K562 (cell line): Measurements from ENCODE around the gene PRKCB. TPM values are rescaled to one million over a fixed set of nuclear protein-coding genes. Genes with fewer than 3 reads are reported as not detected.

Experiments
- BRD9 ChIP-seq: fragments of 450-650 bp; IDR thresholded peaks from 2 replicates; pipeline ENCODE4 v1.6.1; 2018; ENCODE audit warnings: low read depth; ENCODE audit not compliant: partially characterized antibody
- CBFA2T3 ChIP-seq: fragments of 450-650 bp; IDR thresholded peaks from 2 replicates; pipeline ENCODE4 v1.6.1; 2017
- MEF2A ChIP-seq: IDR thresholded peaks from 2 replicates; pipeline ENCODE4 v1.6.1; 2011; ENCODE audit warnings: low read depth, mild to moderate bottlenecking, low read length, moderate library complexity; ENCODE audit not compliant: control insufficient read depth
- MYBL2 ChIP-seq, 2 experiments: fragments of 450-650 bp in 1 of 2; sonication (generic) in 1 of 2; formaldehyde crosslinking in 1 of 2; IDR thresholded peaks; 2 replicates each; pipeline versions ENCODE4 v1.6.1 to v1.8.1; 2017 to 2022; ENCODE audit warnings: borderline replicate concordance in 1 of 2, inconsistent platforms in 1 of 2, low read depth in 1 of 2, mild to moderate bottlenecking in 1 of 2, missing genetic modification reagents in 1 of 2, moderate library complexity in 1 of 2
- MYNN ChIP-seq, 2 experiments: sonication (generic); formaldehyde crosslinking in 1 of 2; IDR thresholded peaks; 2 replicates each; pipeline versions ENCODE4 v1.5.0 to v1.6.1; 2016 to 2020; ENCODE audit warnings: antibody characterized with exemption in 1 of 2, missing genetic modification reagents in 1 of 2
- NR3C1 ChIP-seq: sonication (generic); formaldehyde crosslinking; IDR thresholded peaks from 2 replicates; pipeline ENCODE4 v1.8.1; 2022; ENCODE audit warnings: missing genetic modification reagents
- POLR2AphosphoS5 ChIP-seq: IDR thresholded peaks from 2 replicates; pipeline ENCODE4 v1.6.1; 2011; ENCODE audit warnings: mild to moderate bottlenecking, low read depth, low read length, moderate library complexity; ENCODE audit not compliant: control insufficient read depth, insufficient read depth
- PREB ChIP-seq: sonication (generic); formaldehyde crosslinking; IDR thresholded peaks from 2 replicates; pipeline ENCODE4 v1.8.1; 2023; ENCODE audit warnings: mild to moderate bottlenecking, missing genetic modification reagents
- RFX1 ChIP-seq: fragments of 450-650 bp; IDR thresholded peaks from 2 replicates; pipeline ENCODE4 v1.6.1; 2016; ENCODE audit warnings: mild to moderate bottlenecking, moderate library complexity
- SMAD3 ChIP-seq: fragments of 450-650 bp; formaldehyde crosslinking; conservative IDR thresholded peaks from 2 replicates; pipeline ENCODE4 v1.4.0; 2020; ENCODE audit warnings: mild to moderate bottlenecking
- STAT5A ChIP-seq: IDR thresholded peaks from 2 replicates; pipeline ENCODE4 v1.6.1; 2012; ENCODE audit warnings: low read length, inconsistent platforms, borderline replicate concordance
- ZNF121 ChIP-seq: sonication (generic); formaldehyde crosslinking; conservative IDR thresholded peaks from 2 replicates; pipeline ENCODE4 v1.8.0; 2022; ENCODE audit warnings: missing genetic modification reagents
- ZNF140 ChIP-seq: fragments of 250-450 bp; sonication (Bioruptor Pico); IDR thresholded peaks from 2 replicates; pipeline ENCODE4 v1.8.0; 2021; ENCODE audit warnings: moderate library complexity, mild to moderate bottlenecking, inconsistent platforms
- ZNF197 ChIP-seq: fragments of 200-800 bp; sonication (Bioruptor generic); IDR thresholded peaks from 2 replicates; pipeline ENCODE4 v1.6.1; 2016; ENCODE audit warnings: low read depth, missing genetic modification characterization, missing compliant biosample characterization
- ZNF561 ChIP-seq: fragments of 450-650 bp; formaldehyde crosslinking; conservative IDR thresholded peaks from 2 replicates; pipeline ENCODE4 v1.4.0; 2020; ENCODE audit warnings: mild to moderate bottlenecking, moderate library complexity
- ZNF639 ChIP-seq, 2 experiments: fragments of 200-800 bp in 1 of 2; sonication (Bioruptor generic) in 1 of 2; sonication (generic) in 1 of 2; formaldehyde crosslinking in 1 of 2; IDR thresholded peaks in 1 of 2; conservative IDR thresholded peaks in 1 of 2; 2 replicates each; pipeline versions ENCODE4 v1.5.0 to v1.6.1; 2016 to 2020; ENCODE audit warnings: missing compliant biosample characterization in 1 of 2, missing genetic modification characterization in 1 of 2, missing genetic modification reagents in 1 of 2
- ZNF699 ChIP-seq: fragments of 250-450 bp; sonication (Bioruptor Pico); IDR thresholded peaks from 2 replicates; pipeline ENCODE4 v1.8.0; 2021; ENCODE audit warnings: mild to moderate bottlenecking, moderate library complexity; ENCODE audit not compliant: insufficient replicate concordance
- ZNF76 ChIP-seq: fragments of 250-450 bp; sonication (Bioruptor Pico); IDR thresholded peaks from 2 replicates; pipeline ENCODE4 v1.4.0; 2020; ENCODE audit warnings: mild to moderate bottlenecking, moderate library complexity, borderline replicate concordance
- ZSCAN29 ChIP-seq: fragments of 450-650 bp; IDR thresholded peaks from 2 replicates; pipeline ENCODE4 v1.6.1; 2017
- polyA plus RNA-seq, 8 experiments: library from polyadenylated mRNA; depleted of rRNA in 4 of 8; stranded (reverse) in 5 of 8; unstranded in 3 of 8; fragments of >200 nt; fragmentation: Nextera tagmentation in 2 of 8; fragmentation: Illumina TruSeq in 1 of 8; extraction: Ambion mirVana in 2 of 8; extraction: Trizol in 1 of 8; gene quantifications; 2 replicates each; pipeline versions ENCODE4 v1.2.1 to v1.2.3, GENCODE V29; 2011 to 2014; ENCODE audit warnings: inconsistent platforms in 1 of 8, missing spikeins in 1 of 8
- total RNA-seq, 7 experiments: library from RNA; depleted of rRNA in 6 of 7; stranded (reverse); fragments of >200 nt in 6 of 7; fragmentation: Illumina TruSeq in 2 of 7; extraction: Trizol in 2 of 7; gene quantifications; 2 replicates each; pipeline versions ENCODE4 v1.2.1 to v1.2.3, GENCODE V29; 2011 to 2021; ENCODE audit warnings: low replicate concordance in 1 of 7
- TF ChIP-seq, protein P1 (sequence below): sonication (generic); formaldehyde crosslinking; IDR thresholded peaks from 2 replicates; pipeline ENCODE4 v1.8.1; 2023; ENCODE audit warnings: mild to moderate bottlenecking, missing genetic modification reagents, moderate library complexity
- TF ChIP-seq, protein P2 (sequence below): fragments of 450-650 bp; IDR thresholded peaks from 2 replicates; pipeline ENCODE4 v1.6.1; 2018; ENCODE audit warnings: mild to moderate bottlenecking, low read depth; ENCODE audit not compliant: partially characterized antibody

The PRKCB gene
- total and polyA plus RNA-seq, 9 of the 15 experiments (the other 6 are each of a cell fraction or from before 2014, with no cell fraction given), result 49.9 to 276 (median 148) TPM

- TF ChIP-seq SMAD3 (CRISPR knock-in tag) (peak; percentile 8; the same call in 1 of the 2 replicates), ZNF639 (CRISPR knock-in tag; conservative IDR thresholded peaks at IDR 0.05 in 1 of 2, IDR thresholded peaks at IDR 0.05 in 1 of 2) (0 out of 4 replicates have a peak, but pooled peaks of 1 of the 2 experiments have one; percentile 32), ZNF561 (CRISPR knock-in tag) (no peak), MYNN (IDR thresholded peaks at IDR 0.05) (0 out of 2 replicates have a peak, but pooled peaks have one; percentile 43), MYNN (CRISPR knock-in tag; IDR thresholded peaks at IDR 0.05) (no peak), STAT5A (peak; percentile 27; the same call in 1 of the 2 replicates), ZNF140 (no peak), ZNF121 (CRISPR knock-in tag) (no peak), CBFA2T3 (peak; percentile 68), MEF2A (no peak), NR3C1 (CRISPR knock-in tag) (no peak), RFX1 (peak; percentile 37; the same call in 1 of the 2 replicates), ZNF197 (CRISPR knock-in tag) (peak; percentile 79), POLR2AphosphoS5 (peak; percentile 67; the same call in 1 of the 2 replicates), ZNF699 (no peak), ZSCAN29 (no peak), BRD9 (peak; percentile 93), PREB (no peak), MYBL2 (IDR thresholded peaks at IDR 0.05; ENCODE audit: low read depth) (no peak), MYBL2 (CRISPR knock-in tag; IDR thresholded peaks at IDR 0.05; ENCODE audit: borderline replicate concordance) (no peak), ZNF76 (CRISPR knock-in tag) (peak; percentile 81; the same call in 1 of the 2 replicates)
- TF ChIP-seq, protein P1, sequence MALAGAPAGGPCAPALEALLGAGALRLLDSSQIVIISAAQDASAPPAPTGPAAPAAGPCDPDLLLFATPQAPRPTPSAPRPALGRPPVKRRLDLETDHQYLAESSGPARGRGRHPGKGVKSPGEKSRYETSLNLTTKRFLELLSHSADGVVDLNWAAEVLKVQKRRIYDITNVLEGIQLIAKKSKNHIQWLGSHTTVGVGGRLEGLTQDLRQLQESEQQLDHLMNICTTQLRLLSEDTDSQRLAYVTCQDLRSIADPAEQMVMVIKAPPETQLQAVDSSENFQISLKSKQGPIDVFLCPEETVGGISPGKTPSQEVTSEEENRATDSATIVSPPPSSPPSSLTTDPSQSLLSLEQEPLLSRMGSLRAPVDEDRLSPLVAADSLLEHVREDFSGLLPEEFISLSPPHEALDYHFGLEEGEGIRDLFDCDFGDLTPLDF (CRISPR knock-in tag), result 0 out of 2 replicates have a peak, but pooled peaks have one; percentile 6
- TF ChIP-seq, protein P2, sequence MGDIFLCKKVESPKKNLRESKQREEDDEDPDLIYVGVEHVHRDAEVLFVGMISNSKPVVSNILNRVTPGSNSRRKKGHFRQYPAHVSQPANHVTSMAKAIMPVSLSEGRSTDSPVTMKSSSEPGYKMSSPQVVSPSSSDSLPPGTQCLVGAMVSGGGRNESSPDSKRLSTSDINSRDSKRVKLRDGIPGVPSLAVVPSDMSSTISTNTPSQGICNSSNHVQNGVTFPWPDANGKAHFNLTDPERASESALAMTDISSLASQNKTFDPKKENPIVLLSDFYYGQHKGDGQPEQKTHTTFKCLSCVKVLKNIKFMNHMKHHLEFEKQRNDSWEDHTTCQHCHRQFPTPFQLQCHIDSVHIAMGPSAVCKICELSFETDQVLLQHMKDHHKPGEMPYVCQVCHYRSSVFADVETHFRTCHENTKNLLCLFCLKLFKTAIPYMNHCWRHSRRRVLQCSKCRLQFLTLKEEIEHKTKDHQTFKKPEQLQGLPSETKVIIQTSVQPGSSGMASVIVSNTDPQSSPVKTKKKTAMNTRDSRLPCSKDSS, result no peak
These were observed 116.6 kb downstream of the PRKCB start (continued) for GRCh38 chr16:23952128-23952970.
